GM23338 (cell line): ENCODE data around the gene PRKCD. TPM values are rescaled to one million over a fixed set of nuclear protein-coding genes. Genes with fewer than 3 reads are reported as not detected.
A peak's percentile ranks its signal among the peaks of the same experiment; 100 is the strongest.

Experiments
- ATAC-seq: fragments of 200-7000 bp; cut with Tn5 transposase; 3 replicates; pipeline ENCODE4 v1.9.1; 2020
- DNase-seq: peaks from one replicate; pipeline ENCODE4 v3.0.0-alpha.2; 2015; ENCODE audit warnings: low spot score
- H2AFZ ChIP-seq: fragments of 200-600 bp; sonication (generic); 2 replicates; pipeline ENCODE4 v1.8.0; 2016; ENCODE audit warnings: antibody characterized with exemption, mild to moderate bottlenecking, moderate library complexity
- H3F3A ChIP-seq: fragments of 200-600 bp; sonication (generic); replicated peaks from 2 replicates; pipeline ENCODE4 v1.8.0; 2017; ENCODE audit warnings: antibody characterized with exemption, mixed run types, low read depth
- H3K27ac ChIP-seq: fragments of 200-600 bp; sonication (generic); 2 replicates; pipeline ENCODE4 v1.6.1; 2016; ENCODE audit warnings: low read depth
- H3K27me3 ChIP-seq: fragments of 200-600 bp; sonication (generic); 2 replicates; pipeline ENCODE4 v1.8.0; 2016; ENCODE audit warnings: mild to moderate bottlenecking, mixed run types, moderate library complexity; ENCODE audit not compliant: insufficient read depth
- H3K36me3 ChIP-seq: fragments of 200-600 bp; sonication (generic); 2 replicates; pipeline ENCODE4 v1.8.0; 2016; ENCODE audit warnings: mild to moderate bottlenecking; ENCODE audit not compliant: insufficient read depth
- H3K4me1 ChIP-seq: fragments of 200-600 bp; sonication (generic); 2 replicates; pipeline ENCODE4 v1.8.0; 2016; ENCODE audit warnings: mild to moderate bottlenecking, moderate library complexity; ENCODE audit not compliant: insufficient read depth
- H3K4me2 ChIP-seq: fragments of 200-600 bp; sonication (generic); 2 replicates; pipeline ENCODE4 v1.7.1; 2017; ENCODE audit warnings: mixed run types
- H3K4me3 ChIP-seq: fragments of 200-600 bp; sonication (generic); 2 replicates; pipeline ENCODE4 v1.6.1; 2016; ENCODE audit warnings: mixed run types
- H3K79me2 ChIP-seq: fragments of 200-600 bp; sonication (generic); replicated peaks from 2 replicates; pipeline ENCODE4 v1.8.0; 2017; ENCODE audit warnings: mild to moderate bottlenecking; ENCODE audit not compliant: insufficient read depth
- H3K9me2 ChIP-seq: fragments of 200-600 bp; sonication (generic); 2 replicates; pipeline ENCODE4 v1.8.0; 2017; ENCODE audit not compliant: insufficient read depth
- H4K20me1 ChIP-seq: fragments of 200-600 bp; sonication (generic); replicated peaks from 2 replicates; pipeline ENCODE4 v1.8.0; 2017; ENCODE audit warnings: mild to moderate bottlenecking; ENCODE audit not compliant: insufficient read depth
- H3K27ac Mint-ChIP-seq: 2 replicates; pipeline ENCODE4 v1.8.0; 2020; ENCODE audit warnings: inconsistent platforms, mild to moderate bottlenecking, moderate library complexity, mixed read lengths
- H3K27me3 Mint-ChIP-seq: 3 replicates; pipeline ENCODE4 v1.8.0; 2022; ENCODE audit warnings: low read depth, mild to moderate bottlenecking, moderate library complexity, mixed read lengths, inconsistent platforms; ENCODE audit not compliant: insufficient read depth, poor library complexity
- H3K36me3 Mint-ChIP-seq: 3 replicates; pipeline ENCODE4 v1.8.0; 2021; ENCODE audit warnings: low read depth, mild to moderate bottlenecking, inconsistent platforms, moderate library complexity, mixed read lengths
- H3K4me1 Mint-ChIP-seq: 3 replicates; pipeline ENCODE4 v1.8.0; 2020; ENCODE audit warnings: mild to moderate bottlenecking, inconsistent platforms, mixed read lengths
- H3K4me3 Mint-ChIP-seq: 3 replicates; pipeline ENCODE4 v1.8.0; 2021; ENCODE audit warnings: moderate library complexity, mild to moderate bottlenecking, inconsistent platforms, mixed read lengths
- H3K9me3 Mint-ChIP-seq: 3 replicates; pipeline ENCODE4 v1.8.0; 2020; ENCODE audit warnings: moderate library complexity, mild to moderate bottlenecking, inconsistent platforms, mixed read lengths
- CREB1 ChIP-seq: fragments of 250-450 bp; sonication (Bioruptor Pico); IDR thresholded peaks from 2 replicates; pipeline ENCODE4 v1.5.0; 2020; ENCODE audit warnings: low read depth, mild to moderate bottlenecking, moderate library complexity
- EZH2phosphoT487 ChIP-seq: fragments of 200-600 bp; sonication (generic); IDR thresholded peaks from one replicate; pipeline ENCODE4 v1.8.1; 2018; ENCODE audit warnings: antibody characterized with exemption; ENCODE audit not compliant: unreplicated experiment
- polyA plus RNA-seq: library from polyadenylated mRNA; unstranded; fragments of >200 nt; fragmentation: Nextera tagmentation; extraction: Ambion mirVana; gene quantifications from 2 replicates; pipeline ENCODE4 v1.2.1, GENCODE V29; 2016
- total RNA-seq: library from RNA; depleted of rRNA; stranded (reverse); fragments of >200 nt; shearing (Covaris generic); gene quantifications from 2 replicates; pipeline ENCODE4 v1.2.3, GENCODE V29; 2014
- TF ChIP-seq, protein P1 (sequence below): fragments of 250-450 bp; sonication (Bioruptor Pico); IDR thresholded peaks from 2 replicates; pipeline ENCODE4 v1.5.0; 2020; ENCODE audit warnings: mild to moderate bottlenecking, moderate library complexity
- TF ChIP-seq, protein P2 (sequence below): IDR thresholded peaks from 2 replicates; pipeline ENCODE4 v1.6.1; 2016; ENCODE audit warnings: antibody characterized with exemption
- TF ChIP-seq, protein P3 (sequence below), 2 experiments: fragments of 200-600 bp in 1 of 2; sonication (generic) in 1 of 2; conservative IDR thresholded peaks; 2 replicates each; pipeline versions ENCODE4 v1.5.1 to v1.6.1; 2016 to 2017; ENCODE audit warnings: antibody characterized with exemption in 2 of 2, low read depth in 2 of 2, mild to moderate bottlenecking in 2 of 2, moderate library complexity in 1 of 2

PRKCD gene
- total and polyA plus RNA-seq, 2 experiments from 2014 or later = 11.3 to 11.8 TPM

DNA sequence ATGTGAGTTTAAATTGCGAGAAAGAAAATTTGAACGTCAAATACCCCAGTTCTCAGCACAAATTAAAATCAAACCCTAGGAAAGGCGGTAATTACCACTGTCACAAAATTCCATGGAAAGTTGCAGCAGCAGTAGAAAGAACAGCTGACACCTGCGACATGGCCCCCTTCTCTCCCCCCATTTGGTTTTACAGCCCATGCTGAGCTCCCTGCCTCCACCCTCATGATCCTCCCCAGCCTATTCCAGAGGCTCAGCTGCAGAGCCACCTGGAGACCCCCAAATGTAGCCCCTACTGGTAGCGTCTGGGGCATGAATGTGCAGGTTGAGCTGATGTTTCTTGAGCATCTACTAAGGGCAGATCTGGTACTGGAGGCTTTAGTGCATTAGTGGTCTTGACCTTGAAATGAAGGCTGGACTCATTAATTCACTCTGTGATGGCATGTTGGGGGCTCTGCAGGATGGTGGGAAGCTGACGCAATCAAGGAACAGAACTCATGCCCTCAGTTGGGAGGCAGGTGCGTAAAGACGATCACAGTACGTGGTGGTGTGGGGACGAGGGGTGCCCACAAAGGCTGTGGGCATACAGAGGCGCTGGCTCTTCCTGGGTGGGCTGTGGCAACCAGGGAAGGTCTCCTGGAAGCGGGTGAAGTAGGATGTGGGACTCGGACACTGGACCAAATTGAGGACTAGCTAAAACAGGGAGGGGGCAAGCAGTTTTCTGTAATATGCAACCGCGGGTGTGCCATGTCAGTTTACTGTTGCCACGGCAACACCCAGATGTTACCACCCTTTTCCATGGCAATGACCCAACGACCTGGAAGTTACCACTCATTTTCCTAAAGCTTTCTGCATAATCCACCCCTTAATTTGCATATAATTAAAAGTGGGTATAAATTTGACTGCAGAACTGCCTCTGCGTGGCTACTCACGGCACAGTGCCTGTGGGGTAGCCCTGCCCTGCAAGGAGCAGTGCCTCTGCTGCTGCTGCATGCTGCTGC is 39.8 kb downstream of the PRKCD start (continued):
- TF ChIP-seq, protein P1, sequence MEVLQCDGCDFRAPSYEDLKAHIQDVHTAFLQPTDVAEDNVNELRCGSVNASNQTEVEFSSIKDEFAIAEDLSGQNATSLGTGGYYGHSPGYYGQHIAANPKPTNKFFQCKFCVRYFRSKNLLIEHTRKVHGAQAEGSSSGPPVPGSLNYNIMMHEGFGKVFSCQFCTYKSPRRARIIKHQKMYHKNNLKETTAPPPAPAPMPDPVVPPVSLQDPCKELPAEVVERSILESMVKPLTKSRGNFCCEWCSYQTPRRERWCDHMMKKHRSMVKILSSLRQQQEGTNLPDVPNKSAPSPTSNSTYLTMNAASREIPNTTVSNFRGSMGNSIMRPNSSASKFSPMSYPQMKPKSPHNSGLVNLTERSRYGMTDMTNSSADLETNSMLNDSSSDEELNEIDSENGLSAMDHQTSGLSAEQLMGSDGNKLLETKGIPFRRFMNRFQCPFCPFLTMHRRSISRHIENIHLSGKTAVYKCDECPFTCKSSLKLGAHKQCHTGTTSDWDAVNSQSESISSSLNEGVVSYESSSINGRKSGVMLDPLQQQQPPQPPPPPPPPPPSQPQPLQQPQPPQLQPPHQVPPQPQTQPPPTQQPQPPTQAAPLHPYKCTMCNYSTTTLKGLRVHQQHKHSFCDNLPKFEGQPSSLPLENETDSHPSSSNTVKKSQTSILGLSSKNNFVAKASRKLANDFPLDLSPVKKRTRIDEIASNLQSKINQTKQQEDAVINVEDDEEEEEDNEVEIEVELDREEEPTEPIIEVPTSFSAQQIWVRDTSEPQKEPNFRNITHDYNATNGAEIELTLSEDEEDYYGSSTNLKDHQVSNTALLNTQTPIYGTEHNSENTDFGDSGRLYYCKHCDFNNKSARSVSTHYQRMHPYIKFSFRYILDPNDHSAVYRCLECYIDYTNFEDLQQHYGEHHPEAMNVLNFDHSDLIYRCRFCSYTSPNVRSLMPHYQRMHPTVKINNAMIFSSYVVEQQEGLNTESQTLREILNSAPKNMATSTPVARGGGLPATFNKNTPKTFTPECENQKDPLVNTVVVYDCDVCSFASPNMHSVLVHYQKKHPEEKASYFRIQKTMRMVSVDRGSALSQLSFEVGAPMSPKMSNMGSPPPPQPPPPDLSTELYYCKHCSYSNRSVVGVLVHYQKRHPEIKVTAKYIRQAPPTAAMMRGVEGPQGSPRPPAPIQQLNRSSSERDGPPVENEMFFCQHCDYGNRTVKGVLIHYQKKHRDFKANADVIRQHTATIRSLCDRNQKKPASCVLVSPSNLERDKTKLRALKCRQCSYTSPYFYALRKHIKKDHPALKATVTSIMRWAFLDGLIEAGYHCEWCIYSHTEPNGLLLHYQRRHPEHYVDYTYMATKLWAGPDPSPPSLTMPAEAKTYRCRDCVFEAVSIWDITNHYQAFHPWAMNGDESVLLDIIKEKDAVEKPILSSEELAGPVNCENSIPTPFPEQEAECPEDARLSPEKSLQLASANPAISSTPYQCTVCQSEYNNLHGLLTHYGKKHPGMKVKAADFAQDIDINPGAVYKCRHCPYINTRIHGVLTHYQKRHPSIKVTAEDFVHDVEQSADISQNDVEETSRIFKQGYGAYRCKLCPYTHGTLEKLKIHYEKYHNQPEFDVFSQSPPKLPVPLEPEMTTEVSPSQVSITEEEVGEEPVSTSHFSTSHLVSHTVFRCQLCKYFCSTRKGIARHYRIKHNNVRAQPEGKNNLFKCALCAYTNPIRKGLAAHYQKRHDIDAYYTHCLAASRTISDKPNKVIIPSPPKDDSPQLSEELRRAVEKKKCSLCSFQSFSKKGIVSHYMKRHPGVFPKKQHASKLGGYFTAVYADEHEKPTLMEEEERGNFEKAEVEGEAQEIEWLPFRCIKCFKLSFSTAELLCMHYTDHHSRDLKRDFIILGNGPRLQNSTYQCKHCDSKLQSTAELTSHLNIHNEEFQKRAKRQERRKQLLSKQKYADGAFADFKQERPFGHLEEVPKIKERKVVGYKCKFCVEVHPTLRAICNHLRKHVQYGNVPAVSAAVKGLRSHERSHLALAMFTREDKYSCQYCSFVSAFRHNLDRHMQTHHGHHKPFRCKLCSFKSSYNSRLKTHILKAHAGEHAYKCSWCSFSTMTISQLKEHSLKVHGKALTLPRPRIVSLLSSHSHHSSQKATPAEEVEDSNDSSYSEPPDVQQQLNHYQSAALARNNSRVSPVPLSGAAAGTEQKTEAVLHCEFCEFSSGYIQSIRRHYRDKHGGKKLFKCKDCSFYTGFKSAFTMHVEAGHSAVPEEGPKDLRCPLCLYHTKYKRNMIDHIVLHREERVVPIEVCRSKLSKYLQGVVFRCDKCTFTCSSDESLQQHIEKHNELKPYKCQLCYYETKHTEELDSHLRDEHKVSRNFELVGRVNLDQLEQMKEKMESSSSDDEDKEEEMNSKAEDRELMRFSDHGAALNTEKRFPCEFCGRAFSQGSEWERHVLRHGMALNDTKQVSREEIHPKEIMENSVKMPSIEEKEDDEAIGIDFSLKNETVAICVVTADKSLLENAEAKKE (CRISPR knock-in tag) = no peak

DNA sequence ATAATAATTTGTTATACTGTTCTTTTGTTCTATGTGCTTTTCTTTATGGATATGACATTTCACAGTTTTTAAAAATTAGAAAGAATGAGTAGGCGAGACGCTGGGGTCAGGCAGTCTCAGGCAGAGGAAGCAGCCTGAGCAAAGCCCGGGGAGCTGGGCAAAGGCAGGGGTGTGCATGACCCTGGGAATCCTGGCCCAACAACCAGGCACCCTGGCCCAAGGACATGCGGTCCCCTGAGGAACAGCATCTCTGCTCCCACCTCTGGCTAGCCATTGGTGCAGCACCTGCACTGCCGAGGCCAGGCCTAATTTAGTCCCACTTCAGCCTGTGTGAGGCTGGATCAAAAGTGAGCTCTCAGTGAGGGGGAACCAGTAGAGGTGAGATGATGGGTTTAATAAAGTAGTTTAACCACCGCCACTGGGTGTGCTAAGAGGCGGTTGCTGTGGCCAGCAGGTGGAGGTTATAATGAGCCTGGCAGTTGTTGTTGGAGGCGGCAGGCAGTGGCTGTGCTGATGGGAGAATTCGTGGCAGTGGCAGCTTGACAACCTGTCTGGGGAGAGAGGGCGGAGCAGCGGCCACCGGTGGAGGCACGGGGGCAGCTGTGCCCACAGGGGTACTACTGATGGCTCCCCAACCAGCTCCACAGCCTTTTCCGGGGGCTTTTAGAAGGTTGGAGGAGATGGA is 41.5 kb downstream of the PRKCD start:
- Mint-ChIP-seq H3K4me3 (no peak overlapping the region), H3K36me3 (peaks cover 5% of the 10 kb centered on the region; the same call in 1 of the 3 replicates), H3K27me3 (peaks cover 14% of the 10 kb centered on the region), H3K27ac (no peak overlapping the region), H3K9me3 (peaks cover 9% of the 10 kb centered on the region; the same call in 2 of the 3 replicates), H3K4me1 (no peaks in the 10 kb centered on the region; the same call in 2 of the 3 replicates)
- Histone ChIP-seq H3F3A (0 out of 2 replicates have a peak, but pooled peaks cover 5% of the 10 kb centered on the region), H4K20me1 (no peaks in the 10 kb centered on the region), H3K27ac (no peak overlapping the region), H3K36me3 (no peaks in the 10 kb centered on the region), H3K79me2 (no peaks in the 10 kb centered on the region), H2AFZ (no peak overlapping the region), H3K4me2 (no peak overlapping the region), H3K4me3 (no peak overlapping the region), H3K4me1 (no peaks in the 10 kb centered on the region), H3K27me3 (no peaks in the 10 kb centered on the region), H3K9me2 (no peaks in the 10 kb centered on the region)
- TF ChIP-seq EZH2phosphoT487 = no peak
- no peak for TF ChIP-seq CREB1 (CRISPR knock-in tag)
- TF ChIP-seq, protein P2, sequence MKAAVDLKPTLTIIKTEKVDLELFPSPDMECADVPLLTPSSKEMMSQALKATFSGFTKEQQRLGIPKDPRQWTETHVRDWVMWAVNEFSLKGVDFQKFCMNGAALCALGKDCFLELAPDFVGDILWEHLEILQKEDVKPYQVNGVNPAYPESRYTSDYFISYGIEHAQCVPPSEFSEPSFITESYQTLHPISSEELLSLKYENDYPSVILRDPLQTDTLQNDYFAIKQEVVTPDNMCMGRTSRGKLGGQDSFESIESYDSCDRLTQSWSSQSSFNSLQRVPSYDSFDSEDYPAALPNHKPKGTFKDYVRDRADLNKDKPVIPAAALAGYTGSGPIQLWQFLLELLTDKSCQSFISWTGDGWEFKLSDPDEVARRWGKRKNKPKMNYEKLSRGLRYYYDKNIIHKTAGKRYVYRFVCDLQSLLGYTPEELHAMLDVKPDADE = no peak
- TF ChIP-seq, protein P3, sequence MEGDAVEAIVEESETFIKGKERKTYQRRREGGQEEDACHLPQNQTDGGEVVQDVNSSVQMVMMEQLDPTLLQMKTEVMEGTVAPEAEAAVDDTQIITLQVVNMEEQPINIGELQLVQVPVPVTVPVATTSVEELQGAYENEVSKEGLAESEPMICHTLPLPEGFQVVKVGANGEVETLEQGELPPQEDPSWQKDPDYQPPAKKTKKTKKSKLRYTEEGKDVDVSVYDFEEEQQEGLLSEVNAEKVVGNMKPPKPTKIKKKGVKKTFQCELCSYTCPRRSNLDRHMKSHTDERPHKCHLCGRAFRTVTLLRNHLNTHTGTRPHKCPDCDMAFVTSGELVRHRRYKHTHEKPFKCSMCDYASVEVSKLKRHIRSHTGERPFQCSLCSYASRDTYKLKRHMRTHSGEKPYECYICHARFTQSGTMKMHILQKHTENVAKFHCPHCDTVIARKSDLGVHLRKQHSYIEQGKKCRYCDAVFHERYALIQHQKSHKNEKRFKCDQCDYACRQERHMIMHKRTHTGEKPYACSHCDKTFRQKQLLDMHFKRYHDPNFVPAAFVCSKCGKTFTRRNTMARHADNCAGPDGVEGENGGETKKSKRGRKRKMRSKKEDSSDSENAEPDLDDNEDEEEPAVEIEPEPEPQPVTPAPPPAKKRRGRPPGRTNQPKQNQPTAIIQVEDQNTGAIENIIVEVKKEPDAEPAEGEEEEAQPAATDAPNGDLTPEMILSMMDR (conservative IDR thresholded peaks at IDR 0.05; ENCODE audit: low read depth in 2 of 2) = 0 out of 4 replicates have a peak, but pooled peaks of 1 of the 2 experiments have one; percentile 8
- peak; percentile 29 for ATAC-seq
- DNase-seq = peak; percentile 30
